Activated CD4-positive, CD25-positive, alpha-beta regulatory T cell treated with anti-CD3 and anti-CD28 coated beads, Interleukin-2, amount 50 U/mL, for 16 hours (primary cell): ENCODE measurements around the gene METTL5.
A peak's percentile ranks its signal among the peaks of the same experiment; 100 is the strongest.
"Not testable (repeated sequence)": the region's sequence is repeated elsewhere in the genome, so short reads cannot be mapped to it uniquely, and the experiment has no call there.

Experiments
- DNase-seq: peaks from one replicate; pipeline ENCODE4 v3.0.0-alpha.2; 2020; ENCODE audit warnings: low read depth, low spot score

Gene METTL5

DNA sequence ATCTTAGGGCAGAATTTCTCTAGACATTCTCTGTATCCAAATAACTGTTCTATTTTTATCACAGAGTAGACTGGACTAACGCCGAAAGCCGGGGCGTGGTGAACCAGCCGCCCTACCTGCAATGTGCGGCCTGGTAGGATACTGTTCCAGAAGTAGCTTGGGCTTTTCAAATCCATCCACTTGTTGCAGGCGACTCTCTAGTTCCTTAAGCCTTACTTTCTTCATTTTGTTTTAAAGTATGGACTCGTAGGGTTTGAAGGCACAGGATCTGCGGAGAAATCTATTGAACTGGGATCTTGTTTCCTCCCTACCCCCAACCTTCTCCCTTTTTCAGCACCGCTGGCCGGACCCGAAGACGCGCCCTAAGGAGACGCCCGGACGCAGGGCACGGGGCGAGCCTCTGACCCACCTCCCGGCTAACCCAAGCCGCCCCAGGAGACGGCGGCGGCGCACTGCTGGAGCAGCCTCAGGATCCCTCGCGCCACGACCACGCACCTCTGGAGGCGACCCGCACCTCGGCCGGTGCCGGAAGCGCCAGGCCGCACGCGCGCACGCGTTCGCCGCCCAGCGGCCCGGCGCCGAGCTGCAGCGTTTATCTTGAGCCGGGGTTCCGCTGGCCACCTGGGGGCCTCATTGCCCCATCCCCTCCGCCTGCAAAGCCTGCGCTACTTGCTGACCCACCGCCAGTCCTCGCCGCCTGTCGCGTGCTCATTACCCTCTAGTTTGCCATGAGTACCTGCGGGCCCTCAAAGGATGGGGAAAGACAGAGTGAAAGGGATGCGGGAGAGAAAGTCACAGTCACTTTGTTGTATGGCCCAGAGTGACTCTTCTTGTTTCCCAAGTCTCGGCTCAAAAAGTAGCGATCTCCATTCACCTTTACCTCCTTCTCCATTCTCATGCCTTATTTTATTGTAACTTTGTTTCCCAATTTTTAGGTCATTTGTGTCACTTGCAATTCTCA, at the start of gene METTL5:
Gene METTL5 (minus strand): TSS at position 533 of the 961 bp plus-strand sequence. CDS start 308 bp downstream, at position 225.
- peak; percentile 53 for DNase-seq

DNA sequence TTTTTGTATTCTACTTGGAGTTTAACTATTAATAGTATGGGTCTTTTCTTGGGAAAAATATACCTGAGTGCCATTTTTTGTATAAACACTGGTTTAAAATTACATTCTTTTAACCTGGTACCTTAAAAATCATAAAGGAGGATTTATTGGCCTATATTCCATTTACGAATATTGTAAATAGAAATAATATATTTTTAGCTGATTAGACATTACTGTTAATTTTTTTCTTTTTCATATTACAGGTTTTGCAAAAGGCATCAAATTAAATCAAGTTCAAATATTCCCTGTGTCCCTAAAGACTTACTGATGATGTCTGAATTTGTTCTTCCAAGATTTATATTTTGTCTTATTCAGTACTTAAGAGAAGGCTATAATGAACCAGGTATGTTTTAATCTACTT, 47.3 kb upstream of the METTL5 start:
- no peak for DNase-seq

DNA sequence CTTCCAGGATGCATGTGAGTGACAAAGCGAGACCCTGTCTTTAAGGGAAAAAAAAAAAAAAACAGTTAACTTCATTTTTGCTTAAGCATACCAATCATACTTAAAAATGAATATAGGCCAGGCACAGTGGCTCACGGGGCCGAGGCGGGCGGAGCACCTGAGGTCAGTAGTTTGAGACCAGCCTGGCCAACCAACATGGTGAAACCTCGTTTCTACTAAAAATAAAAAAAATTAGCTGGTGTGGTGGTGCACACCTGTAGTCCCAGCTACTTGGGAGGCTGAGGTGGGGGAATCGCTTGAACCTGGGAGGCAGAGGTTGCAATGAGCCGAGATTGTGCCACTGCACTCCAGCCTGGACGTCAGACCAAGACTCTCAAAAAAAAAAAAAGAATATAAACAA, 46.7 kb upstream of the METTL5 start:
- DNase-seq = not testable (repeated sequence)

DNA sequence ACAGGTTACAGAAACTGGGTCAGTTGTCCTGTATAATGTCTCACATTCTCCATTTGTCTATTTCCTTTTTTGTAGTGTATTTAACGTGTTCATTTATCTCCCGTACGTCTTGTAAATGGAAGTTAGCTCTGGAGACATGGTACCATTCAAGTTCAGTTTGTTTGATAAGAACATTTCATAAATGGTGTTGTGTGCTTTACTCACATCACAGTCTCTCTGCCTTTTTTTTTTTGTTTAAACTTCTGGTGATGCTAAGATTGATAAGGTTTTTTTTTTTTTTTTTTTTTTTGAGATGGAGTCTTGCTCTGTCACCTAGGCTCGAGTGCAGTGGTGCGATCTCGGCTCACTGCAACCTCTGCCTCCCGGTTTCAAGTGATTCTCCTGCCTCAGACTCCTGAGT, 44.2 kb upstream of the METTL5 start:
- no peak for DNase-seq

GRCh38 chr2:169867579-169867978, 42.9 kb upstream of the METTL5 start:
- DNase-seq = no peak

DNA sequence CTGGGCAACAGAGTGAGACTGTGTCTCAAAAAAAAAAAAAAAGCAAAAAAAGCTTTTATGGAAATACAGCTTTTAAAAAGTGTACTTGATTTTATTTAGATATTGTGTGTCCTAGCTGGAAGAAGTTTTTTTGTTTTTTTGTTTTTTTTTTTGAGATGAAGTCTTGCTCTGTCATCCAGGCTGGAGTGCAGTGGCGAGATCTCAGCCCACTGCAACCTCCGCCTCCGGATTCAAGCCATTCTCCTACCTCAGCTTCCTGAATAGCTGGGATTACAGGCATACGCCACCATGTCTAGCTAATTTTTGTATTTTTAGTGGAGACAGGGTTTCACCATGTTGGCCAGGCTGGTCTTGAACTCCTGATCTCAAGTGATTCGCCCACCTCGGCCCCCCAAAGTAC, 41.5 kb upstream of the METTL5 start:
- not testable (repeated sequence) for DNase-seq

DNA sequence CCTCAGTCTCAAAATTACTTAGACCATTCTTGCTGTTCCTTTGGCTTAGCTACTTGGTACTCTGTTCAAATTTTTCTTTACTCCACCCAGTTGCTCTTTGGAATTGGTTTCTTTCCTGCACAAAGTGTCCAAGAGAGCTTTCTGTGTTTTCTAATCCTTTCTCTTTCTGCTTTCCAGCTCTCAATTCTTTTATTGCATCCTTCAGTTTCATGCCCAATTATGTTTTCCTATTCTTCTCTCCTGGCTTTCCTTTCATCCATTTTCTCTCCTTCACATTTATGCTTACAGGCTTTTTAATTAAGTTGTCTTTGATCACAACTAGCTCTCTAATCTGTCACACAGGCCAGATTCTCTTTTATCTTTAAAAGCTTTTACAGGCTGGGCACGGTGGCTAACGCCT, 40.8 kb upstream of the METTL5 start:
- no peak for DNase-seq

GRCh38 chr2:169862816-169863215, 38.1 kb upstream of the METTL5 start:
- no peak for DNase-seq

DNA sequence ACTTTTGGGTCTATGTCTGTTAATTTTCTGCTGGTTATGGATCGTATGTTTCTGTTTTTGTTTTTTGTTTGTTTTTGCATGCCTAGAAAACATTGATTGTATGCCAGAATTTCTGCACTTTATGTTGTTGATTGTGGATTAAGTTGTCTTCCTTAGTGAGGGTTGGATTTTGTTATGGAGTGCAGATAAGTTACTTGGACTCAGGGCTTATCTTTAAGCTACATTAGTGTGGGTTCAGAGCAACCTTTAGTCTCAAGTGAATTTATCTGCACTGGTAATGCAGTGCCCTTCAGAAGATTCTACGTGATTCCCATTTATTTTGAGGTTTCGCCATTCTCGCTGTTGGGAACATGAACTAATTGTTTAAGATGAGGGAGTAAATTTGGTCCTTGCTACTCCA, 35.4 kb upstream of the METTL5 start:
- no peak for DNase-seq

DNA sequence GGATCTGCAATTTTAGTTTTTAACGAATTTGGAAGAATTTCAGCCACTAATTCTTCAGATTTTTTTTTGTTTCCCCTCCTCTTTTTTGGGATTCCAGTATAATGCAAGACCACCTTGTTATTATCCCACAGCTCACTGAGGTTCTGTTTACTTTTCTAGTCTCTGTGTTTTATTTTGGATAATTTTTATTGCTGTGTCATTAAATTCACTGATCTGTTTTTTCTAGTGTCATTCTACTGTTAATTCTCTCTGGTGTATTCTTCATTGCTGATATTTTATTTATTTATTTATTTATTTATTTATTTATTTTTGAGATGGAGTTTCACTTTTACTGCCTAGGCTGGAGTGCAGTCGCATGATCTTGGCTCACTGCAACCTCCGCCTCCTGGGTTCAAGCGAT, 34.7 kb upstream of the METTL5 start:
- DNase-seq = no peak

- not testable (repeated sequence) for DNase-seq
These were observed 30.9 kb upstream of the METTL5 start for GRCh38 chr2:169855281-169856258.

- no peak for DNase-seq
These were observed 28.4 kb upstream of the METTL5 start for GRCh38 chr2:169853041-169853668.

GRCh38 chr2:169849710-169850109, 25.0 kb upstream of the METTL5 start:
- DNase-seq = no peak

DNA sequence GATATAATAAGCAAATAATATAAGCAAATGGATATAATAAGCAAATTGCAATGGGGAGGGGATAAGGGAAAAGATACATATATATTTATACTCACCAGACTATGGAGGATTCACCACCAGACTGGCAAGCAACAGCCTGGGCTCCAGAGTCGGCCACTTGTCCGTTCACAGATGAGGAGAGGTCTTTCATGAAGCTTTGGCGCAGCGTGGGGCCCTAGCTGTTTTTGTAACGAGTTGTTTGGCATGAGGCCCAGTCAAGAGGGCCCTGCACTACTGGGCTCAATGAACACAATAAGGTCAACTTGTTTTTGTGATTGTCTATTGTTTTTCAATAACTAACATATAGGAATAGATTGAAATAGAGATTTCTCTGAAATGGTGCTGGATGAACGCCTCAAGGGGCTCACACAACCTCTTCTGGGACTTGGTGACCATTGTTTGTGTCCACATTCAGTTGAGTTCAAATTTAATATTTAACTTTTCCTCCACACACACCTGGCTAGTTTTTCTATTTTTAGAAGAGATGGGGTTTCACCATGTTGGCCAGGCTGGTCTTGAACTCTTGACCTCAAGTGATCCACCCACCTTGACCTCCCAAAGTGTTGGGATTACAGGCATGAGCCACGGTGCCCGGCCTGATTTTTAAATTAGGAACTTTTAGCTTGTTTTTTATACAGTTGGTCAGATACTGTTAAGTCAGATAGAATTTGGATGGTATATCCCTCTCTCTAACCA, 24.4 kb upstream of the METTL5 start:
- DNase-seq = not testable (repeated sequence)

GRCh38 chr2:169845016-169845415, 20.3 kb upstream of the METTL5 start:
- no peak for DNase-seq

DNA sequence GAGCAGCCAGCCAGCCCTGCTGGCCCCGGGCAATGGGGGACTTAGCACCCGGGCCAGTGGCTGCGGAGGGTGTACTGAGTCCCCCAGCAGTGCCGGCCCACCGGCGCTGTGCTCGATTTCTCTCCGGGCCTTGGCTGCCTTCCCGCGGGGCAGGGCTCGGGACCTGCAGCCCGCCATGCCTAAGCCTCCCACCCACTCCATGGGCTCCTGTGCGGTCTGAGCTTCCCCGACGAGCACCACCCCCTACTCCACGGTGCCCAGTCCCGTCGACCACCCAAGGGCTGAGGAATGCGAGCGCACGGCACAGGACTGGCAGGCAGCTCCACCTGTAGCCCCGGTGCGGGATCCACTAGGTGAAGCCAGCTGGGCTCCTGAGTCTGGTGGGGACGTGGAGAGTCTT, 16.9 kb upstream of the METTL5 start:
- not testable (repeated sequence) for DNase-seq

DNA sequence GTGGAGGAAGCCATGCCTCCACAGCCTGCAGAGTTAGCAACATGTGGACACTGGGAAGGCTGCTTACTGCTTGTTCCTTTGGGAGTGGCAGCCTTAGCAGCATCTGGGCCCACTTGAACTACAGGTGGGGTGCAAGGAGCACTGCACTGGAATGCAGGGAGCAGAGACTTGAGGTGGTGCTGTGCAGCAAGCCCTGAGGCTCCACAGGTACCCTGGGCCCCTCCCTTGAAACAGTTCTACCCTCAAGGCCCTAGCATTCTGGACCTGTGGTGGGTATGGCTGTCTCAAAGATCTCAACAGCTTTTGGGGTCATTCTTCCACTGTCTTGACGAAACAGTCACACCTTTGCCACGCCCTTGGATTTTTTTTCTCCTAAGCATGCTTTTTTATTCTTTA, 16.0 kb upstream of the METTL5 start:
- DNase-seq = no peak

GRCh38 chr2:169839954-169840746, 15.4 kb upstream of the METTL5 start:
- no peak for DNase-seq

DNA sequence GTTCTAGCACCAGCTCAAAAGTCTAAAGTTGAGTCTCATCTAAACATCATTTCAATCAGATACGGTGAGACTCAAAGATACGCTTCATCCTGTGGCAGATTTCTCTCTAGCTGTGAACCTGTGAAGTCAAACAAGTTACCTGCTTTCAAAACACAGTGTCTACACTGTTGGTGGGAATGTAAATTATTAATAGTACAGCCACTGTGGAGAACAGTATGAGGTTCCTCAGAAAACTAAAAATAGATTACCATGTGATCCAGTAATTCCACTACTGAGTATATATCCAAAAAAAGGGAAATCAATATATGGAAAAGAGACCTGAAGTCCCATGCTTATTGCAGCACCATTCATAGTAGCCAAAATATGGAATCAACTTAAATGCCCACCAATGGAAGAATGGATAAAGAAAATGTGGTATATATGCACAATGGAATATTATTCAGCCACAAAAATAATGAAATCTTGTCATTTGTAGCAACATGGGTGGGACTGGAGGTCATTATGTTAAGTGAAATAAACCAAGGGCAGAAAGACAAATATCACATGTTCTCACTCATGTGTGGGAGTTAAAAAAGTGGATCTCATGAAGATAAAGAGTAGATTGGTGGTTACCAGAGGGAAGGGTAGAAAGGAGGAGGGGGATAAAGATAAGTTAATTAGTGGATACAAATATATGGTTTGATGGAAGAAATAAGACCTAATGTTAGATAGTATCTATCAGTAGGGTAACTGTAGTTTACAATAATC, 14.2 kb upstream of the METTL5 start:
- DNase-seq = no peak
